HG02588 (cell line): ENCODE data around the gene KCNAB1.
"Not testable (repeated sequence)": the region's sequence is repeated elsewhere in the genome, so short reads cannot be mapped to it uniquely, and the experiment has no call there.

Experiments used
- ATAC-seq: cut with Tn5 transposase; IDR thresholded peaks from one replicate; pipeline ENCODE4 v1.9.1; 2021; ENCODE audit warnings: mild to moderate bottlenecking, moderate library complexity; ENCODE audit not compliant: unreplicated experiment

Gene KCNAB1

GRCh38 chr3:156175570-156175969, 55.2 kb downstream of the KCNAB1 start:
- ATAC-seq = no peak

DNA sequence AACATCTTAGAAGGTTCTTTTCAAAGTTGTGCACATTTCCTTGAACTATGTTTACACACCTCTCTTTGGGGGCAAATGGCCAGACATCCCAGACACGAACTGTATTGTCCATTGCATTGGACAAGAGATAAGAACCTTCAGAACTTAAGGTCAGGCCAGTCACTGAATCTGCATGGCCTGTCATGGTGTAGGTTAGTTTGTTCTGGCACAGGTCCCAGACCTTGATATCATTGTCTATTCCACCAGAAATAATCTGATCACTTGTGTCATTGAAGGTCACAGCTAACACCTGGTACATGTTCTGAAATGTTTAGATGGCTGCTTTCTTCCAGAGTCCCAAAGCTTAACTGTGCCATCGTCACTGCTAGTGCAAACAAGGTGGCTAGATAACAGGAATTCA, 55.7 kb downstream of the KCNAB1 start:
- no peak for ATAC-seq

- ATAC-seq = no peak
These were observed 56.3 kb downstream of the KCNAB1 start for GRCh38 chr3:156176629-156177210.

- ATAC-seq = no peak
These were observed 59.7 kb downstream of the KCNAB1 start for GRCh38 chr3:156180077-156180476.

- ATAC-seq = no peak
These were observed 61.1 kb downstream of the KCNAB1 start for GRCh38 chr3:156181509-156181908.

DNA sequence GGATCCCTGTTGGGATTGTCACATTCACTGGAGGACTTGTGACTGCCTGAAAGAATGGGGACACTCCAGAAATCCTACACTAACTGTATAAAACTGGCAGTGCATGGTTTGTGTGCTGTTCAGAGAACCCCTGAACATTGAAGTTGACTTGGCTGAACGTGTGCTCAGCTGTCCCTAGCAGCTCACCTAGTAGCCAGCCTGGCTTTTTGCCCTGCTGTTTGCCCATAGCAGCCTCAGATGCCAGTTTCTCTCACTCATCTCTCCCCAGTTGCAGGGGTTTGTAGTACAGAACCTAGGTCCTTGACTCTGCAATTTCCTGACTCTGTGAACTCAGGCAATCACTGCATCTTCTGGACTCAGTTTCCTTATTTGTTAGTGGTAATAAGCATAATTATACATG, 63.0 kb downstream of the KCNAB1 start:
- ATAC-seq = no peak

DNA sequence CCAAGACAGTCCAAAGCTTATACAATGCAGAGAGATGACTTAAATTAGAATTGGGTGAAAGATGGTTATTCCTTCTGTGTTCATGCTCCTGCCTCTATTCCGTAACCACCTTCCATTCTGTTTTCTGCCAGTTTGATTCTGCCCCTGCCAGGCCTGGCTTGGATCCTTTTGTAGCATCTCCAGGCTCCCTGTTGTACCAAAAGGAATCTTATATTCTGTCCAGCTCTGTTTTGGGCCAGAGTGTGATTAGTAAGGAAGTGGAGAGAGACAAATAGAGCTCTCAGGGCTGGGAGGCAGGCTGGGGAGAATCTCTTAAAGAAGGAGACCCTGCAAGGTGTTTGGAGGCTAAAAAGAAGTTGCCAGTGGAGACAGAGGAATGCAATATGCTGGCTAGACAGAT, 63.8 kb downstream of the KCNAB1 start:
- ATAC-seq = no peak

DNA sequence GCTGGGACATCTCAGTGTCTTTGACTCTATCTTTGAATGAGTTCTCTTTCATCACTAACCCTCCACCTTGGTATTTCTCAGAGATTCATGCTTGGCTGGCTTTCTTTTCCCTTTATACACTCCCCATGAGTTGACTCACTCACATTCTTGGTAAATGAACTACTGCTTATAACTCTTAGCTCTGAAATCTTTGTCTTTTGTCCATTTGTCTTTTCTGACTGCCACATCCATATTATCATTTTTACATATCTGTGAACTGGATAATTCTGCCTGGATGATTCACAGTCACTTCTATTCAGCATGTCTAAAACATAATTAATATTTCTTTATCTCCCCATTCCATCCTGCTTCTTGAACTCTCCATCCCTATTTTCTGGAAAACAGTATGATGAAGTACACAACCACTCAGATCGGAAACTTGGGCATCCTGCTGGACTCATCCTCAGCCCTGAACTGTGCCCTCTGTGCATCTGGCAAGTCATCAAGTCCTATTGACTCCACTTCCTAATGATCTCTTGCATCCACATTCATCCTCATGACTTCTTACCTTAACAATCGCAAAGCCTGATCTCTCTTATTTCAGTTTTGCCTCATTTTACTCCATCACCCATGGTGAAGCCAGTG, 66.9 kb downstream of the KCNAB1 start:
- ATAC-seq = no peak

DNA sequence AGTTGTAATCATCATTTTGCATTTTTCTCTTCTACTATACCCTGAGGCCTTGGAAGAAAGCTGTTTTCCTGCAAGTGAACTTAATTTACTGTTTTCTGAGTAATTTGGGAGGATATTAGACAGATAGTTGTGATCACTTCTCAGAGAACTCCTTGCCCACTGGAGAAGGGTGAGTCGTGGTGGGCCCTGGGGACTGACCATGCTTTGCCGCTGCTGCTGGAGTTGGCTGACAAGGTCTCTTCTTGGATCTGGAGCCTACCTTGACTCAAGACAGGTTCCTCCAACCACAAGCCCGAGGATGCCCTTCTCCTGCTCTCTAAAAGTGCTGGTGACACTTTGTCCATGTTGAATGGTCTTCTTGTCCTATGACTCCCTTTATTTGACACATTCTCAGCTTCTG, 68.4 kb downstream of the KCNAB1 start:
- ATAC-seq = no peak

DNA sequence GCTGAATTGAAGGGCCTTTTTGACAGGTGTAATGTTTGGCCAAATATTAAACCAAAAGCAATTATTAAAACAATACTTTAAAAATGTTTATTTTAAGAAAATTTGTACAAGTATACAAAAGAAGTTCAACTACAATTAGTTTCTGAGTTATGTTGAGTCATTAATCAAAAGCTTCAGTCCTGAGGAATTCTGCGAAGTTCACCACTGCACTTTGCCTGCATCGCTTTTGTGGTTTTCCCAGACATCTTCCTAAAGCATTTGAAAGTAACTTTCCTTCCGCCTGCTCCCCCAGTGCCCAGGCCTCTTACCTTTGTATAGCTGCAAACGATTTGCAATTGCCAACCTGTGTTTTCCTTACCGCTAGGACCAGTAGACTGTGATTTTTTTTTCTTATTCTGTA, 69.5 kb downstream of the KCNAB1 start:
- ATAC-seq = no peak

DNA sequence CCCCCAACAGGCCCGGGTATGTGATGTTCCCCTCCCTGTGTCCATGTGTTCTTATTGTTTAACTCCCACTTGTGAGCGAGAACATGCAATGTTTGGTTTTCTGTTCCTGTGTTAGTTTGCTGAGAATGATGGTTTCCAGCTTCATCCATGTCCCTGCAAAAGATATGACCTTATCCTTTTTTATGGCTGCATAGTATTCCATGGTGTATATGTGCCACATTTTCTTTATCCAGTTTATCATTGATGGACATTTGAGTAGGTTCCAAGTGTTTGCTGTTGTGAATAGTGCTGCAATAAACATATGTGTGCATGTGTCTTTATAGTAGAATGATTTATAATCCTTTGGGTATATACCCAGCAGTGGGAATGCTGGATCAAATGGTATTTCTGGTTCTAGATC, 74.6 kb downstream of the KCNAB1 start:
- ATAC-seq = not testable (repeated sequence)

- not testable (repeated sequence) for ATAC-seq
These were observed 76.8 kb downstream of the KCNAB1 start for GRCh38 chr3:156197152-156197551.

DNA sequence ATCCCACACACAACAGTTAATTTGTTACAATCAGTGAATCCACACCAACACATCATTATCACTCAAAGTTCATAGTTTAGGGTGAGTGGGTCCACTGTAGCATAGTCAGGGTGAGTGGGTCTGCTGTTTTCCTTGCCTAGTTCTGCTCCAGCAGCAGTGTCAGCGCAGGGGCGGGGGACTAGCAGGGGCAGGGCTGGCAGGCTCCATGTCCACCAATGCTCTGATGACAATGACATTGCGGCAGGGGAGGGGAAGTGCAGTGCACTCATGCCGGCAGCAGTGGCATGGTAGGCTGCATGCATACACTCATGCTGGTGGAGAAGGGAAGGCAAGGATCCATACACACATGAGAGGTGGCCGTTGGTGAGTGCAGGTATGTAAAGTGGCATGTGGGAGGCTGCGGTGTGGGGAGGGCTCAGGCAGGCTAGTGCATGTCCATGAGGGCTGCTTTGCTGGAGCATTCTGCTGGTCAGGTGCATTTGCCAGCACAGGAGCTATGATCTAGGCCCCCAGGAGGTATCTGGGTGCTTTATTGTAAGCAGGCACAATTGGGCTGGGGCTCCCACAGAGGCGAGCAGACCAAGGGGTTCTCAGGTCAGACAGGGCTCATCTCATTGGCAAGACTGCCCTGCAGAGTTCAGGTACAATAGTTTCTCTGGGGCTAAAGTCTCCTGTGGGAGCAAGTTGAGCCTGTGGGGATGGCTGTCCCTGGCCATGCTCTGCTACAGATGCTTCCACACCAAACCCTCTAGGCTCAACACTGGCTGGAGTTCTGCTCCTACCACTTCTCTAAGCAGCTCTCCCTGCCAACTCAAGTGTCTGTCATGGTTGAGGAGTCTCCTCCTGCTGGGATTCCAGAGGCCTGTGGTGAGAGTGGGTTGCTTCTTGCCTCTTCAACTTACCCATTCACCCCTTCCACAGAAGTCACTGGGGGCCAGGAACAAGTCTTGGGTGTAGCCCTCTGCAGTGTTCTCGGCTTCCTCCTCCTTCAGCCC, 81.3 kb downstream of the KCNAB1 start:
- ATAC-seq = no peak

DNA sequence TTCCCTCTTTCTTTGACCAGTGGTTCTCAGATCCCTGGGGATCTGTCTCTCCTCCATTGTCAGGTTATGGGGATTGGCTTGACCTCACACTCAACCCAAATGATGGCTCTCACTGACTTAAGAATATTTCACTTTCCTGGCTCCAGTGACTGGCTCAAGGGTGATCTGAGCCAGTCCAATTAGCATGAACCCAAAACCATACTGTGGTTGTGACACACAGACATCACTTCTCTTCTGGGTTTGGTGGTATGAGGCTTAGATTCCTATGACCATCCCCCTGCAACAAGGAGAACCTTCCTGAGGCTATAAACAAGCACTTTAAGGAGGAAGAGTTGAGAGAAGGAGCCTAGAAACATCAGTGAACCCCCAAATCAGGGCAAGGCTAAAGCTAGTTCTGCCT, 85.8 kb downstream of the KCNAB1 start:
- ATAC-seq = no peak

DNA sequence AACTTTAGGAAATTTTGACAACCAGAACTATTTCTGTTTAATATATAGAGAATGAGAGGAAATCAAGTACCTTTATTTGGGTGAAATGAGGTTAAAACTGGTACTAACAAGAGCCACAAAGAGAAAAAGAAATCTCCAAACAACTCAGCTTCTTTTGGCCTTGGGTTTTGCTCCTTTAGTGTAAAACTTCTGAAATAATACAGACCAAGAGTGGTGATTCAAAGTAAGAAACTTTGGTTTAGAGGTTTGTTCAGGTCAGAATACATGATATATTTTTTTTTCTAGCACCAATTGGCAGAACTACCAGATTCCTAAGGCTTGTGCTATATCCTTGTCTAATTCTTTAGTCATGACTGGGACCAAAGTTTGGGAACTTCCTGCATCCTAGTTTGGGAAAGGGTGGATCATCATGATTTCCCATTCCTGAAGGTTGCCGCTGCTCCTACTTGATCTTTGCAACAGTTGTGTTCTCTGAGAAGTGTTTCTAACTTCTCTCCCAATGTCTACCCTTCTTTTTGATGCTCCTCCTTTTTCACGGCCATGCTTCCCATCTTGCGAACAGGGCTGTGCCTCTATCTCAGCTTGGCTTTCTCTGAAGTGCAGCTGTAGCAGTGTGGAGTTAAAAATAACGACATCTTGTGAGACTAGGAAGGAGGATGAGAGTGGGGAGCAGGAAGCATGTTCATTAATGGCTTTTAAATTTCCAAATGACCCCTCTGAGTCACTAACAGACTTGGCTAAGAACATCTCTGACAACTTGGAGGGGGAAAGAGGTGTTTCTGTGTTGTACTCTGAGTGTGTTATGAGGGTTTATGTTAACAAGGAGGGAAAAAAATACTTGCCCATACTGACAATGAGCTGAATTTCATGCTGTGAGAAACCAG, 87.7 kb downstream of the KCNAB1 start:
- ATAC-seq = no peak

DNA sequence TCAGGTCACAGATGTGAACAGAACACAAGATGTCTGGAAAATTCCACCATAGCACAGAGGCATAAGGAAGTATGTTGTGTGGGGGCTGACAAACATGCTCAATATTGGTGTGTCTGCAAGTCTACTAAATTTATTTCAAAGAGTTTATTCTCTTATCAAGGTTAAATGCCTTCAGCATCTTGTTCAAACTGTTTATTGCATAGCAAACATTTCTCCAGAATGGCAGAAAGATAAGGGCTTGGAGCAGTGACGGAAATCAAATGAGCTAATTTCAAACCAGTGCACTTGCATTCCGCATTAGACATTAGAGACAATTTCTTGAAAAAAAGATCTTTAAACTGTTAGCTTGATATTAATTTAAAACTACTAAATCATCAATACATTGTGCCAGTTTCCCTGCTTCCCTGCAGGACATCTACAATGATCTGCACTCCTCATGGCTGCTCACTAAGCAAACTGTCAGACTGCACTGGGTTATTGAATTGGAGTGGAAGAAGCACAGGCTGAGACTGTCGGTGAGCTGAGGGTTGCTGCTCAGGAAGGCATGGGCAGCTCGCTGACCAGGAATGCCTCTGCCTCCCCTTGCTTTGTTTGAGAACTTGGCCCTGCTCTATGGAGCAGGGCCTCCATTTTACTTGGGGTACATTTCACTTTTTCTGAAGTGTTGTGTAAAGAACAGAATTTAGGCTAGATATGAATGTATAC, 89.4 kb downstream of the KCNAB1 start:
- no peak for ATAC-seq

DNA sequence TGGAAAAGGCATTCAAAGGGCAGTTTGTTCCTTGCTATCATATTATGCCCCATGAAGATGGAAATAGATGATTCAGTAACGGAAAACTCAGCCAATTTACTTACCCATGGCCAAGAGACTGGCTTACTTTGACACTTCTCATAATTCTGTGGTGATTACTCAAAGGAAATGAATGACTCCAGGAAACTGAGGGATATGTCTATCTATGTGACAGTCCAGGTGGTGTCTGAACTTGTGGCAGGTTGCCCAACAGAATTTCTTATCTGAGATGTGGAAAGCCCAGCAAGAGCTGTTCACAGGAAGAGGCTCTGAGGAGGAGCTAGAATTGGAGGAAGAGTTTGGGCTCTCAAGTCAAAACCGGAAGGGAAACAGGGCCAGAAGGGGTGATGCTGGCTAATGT, 91.2 kb downstream of the KCNAB1 start:
- ATAC-seq = no peak

- no peak for ATAC-seq
These were observed 94.3 kb downstream of the KCNAB1 start for GRCh38 chr3:156214676-156215075.

DNA sequence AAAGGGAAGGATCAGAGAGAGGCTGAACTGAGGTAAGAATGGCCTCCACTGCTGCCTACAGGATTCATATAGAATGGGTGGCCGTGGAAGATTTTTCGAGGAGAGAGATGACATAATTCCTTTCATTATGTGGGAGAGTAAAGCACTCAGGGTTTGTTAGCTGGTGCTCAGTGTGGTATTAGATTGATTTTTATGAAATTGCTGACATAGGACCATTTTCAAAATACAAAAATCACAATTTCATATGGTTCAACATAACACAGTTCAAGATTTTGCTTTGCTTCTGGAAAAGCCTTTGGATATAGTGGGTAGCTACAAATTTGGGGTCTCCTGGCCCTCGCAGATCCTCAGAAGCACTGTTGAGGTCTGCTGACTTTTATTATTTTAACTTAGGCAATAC, 95.4 kb downstream of the KCNAB1 start:
- ATAC-seq = no peak

GRCh38 chr3:156216216-156216615, 95.8 kb downstream of the KCNAB1 start:
- ATAC-seq = no peak
